SK-N-SH treated with all-trans-retinoic acid at 6 μM for 48 hours (cell line): ENCODE measurements around the gene PRRG2.

Experiments
- ATAC-seq: fragments of 200-7000 bp; cut with Tn5 transposase; 3 replicates; pipeline ENCODE4 v1.9.1; 2020; ENCODE audit warnings: mild to moderate bottlenecking, moderate library complexity
- BACH2 ChIP-seq: fragments of 250-450 bp; sonication (Bioruptor Pico); IDR thresholded peaks from 2 replicates; pipeline ENCODE4 v1.9.0; 2021; ENCODE audit warnings: mild to moderate bottlenecking, borderline replicate concordance
- CREB5 ChIP-seq: fragments of 250-450 bp; sonication (Bioruptor Pico); IDR thresholded peaks from 2 replicates; pipeline ENCODE4 v1.5.1; 2020; ENCODE audit warnings: low read depth, mild to moderate bottlenecking, moderate library complexity
- CSDC2 ChIP-seq: fragments of 250-450 bp; sonication (Bioruptor Pico); IDR thresholded peaks from 2 replicates; pipeline ENCODE4 v1.5.0; 2020; ENCODE audit warnings: mild to moderate bottlenecking, moderate library complexity
- CSRNP3 ChIP-seq: fragments of 250-450 bp; sonication (Bioruptor Pico); IDR thresholded peaks from 2 replicates; pipeline ENCODE4 v1.5.1; 2021; ENCODE audit warnings: mild to moderate bottlenecking, moderate library complexity
- ESRRG ChIP-seq: fragments of 250-450 bp; sonication (Bioruptor Pico); IDR thresholded peaks from 2 replicates; pipeline ENCODE4 v1.6.1; 2021; ENCODE audit warnings: mild to moderate bottlenecking
- GLIS3 ChIP-seq: fragments of 250-450 bp; sonication (Bioruptor Pico); IDR thresholded peaks from 2 replicates; pipeline ENCODE4 v1.5.0; 2020; ENCODE audit warnings: mild to moderate bottlenecking, moderate library complexity
- ISL1 ChIP-seq: fragments of 250-450 bp; sonication (Bioruptor Pico); IDR thresholded peaks from 2 replicates; pipeline ENCODE4 v2.1.2; 2022; ENCODE audit warnings: mild to moderate bottlenecking, moderate library complexity
- OSR1 ChIP-seq: fragments of 250-450 bp; sonication (Bioruptor Pico); IDR thresholded peaks from 2 replicates; pipeline ENCODE4 v1.8.0; 2022; ENCODE audit warnings: moderate library complexity, mild to moderate bottlenecking, inconsistent platforms
- PATZ1 ChIP-seq: fragments of 250-450 bp; sonication (Bioruptor Pico); IDR thresholded peaks from 2 replicates; pipeline ENCODE4 v1.8.0; 2020; ENCODE audit warnings: mild to moderate bottlenecking, moderate library complexity, borderline replicate concordance
- POU6F1 ChIP-seq: fragments of 250-450 bp; sonication (Bioruptor Pico); IDR thresholded peaks from 2 replicates; pipeline ENCODE4 v1.8.0; 2021; ENCODE audit warnings: low read depth, mild to moderate bottlenecking, moderate library complexity, borderline replicate concordance
- PPARA ChIP-seq: fragments of 250-450 bp; sonication (Bioruptor Pico); IDR thresholded peaks from 2 replicates; pipeline ENCODE4 v1.5.0; 2020; ENCODE audit warnings: mild to moderate bottlenecking, borderline replicate concordance
- RARB ChIP-seq: fragments of 250-450 bp; sonication (Bioruptor Pico); IDR thresholded peaks from 2 replicates; pipeline ENCODE4 v1.8.0; 2021; ENCODE audit warnings: mild to moderate bottlenecking, moderate library complexity
- SNAI2 ChIP-seq: fragments of 250-450 bp; sonication (Bioruptor Pico); IDR thresholded peaks from 2 replicates; pipeline ENCODE4 v1.5.0; 2020; ENCODE audit warnings: mild to moderate bottlenecking, moderate library complexity
- TCF4 ChIP-seq: fragments of 250-450 bp; sonication (Bioruptor Pico); IDR thresholded peaks from 2 replicates; pipeline ENCODE4 v1.8.0; 2021; ENCODE audit warnings: mild to moderate bottlenecking, moderate library complexity, borderline replicate concordance
- TOX ChIP-seq: fragments of 250-450 bp; sonication (Bioruptor Pico); IDR thresholded peaks from 2 replicates; pipeline ENCODE4 v1.8.0; 2021; ENCODE audit warnings: mild to moderate bottlenecking, moderate library complexity, borderline replicate concordance
- ZC3H10 ChIP-seq: fragments of 250-450 bp; sonication (Bioruptor Pico); IDR thresholded peaks from 2 replicates; pipeline ENCODE4 v1.5.1; 2021; ENCODE audit warnings: mild to moderate bottlenecking, moderate library complexity
- ZFP3 ChIP-seq: fragments of 250-450 bp; sonication (Bioruptor Pico); IDR thresholded peaks from 2 replicates; pipeline ENCODE4 v1.5.0; 2020; ENCODE audit warnings: mild to moderate bottlenecking, moderate library complexity
- ZFP30 ChIP-seq: fragments of 450-650 bp; formaldehyde crosslinking; IDR thresholded peaks from 2 replicates; pipeline ENCODE4 v1.5.0; 2022; ENCODE audit warnings: mild to moderate bottlenecking, moderate library complexity
- ZNF565 ChIP-seq: fragments of 450-650 bp; formaldehyde crosslinking; conservative IDR thresholded peaks from 2 replicates; pipeline ENCODE4 v1.5.0; 2020; ENCODE audit warnings: low read depth, mild to moderate bottlenecking, moderate library complexity
- ZNF70 ChIP-seq: fragments of 450-650 bp; formaldehyde crosslinking; IDR thresholded peaks from 2 replicates; pipeline ENCODE4 v1.5.0; 2020; ENCODE audit warnings: mild to moderate bottlenecking, moderate library complexity
- ZNF8 ChIP-seq: fragments of 450-650 bp; formaldehyde crosslinking; IDR thresholded peaks from 2 replicates; pipeline ENCODE4 v1.5.0; 2020; ENCODE audit warnings: mild to moderate bottlenecking, moderate library complexity

The PRRG2 gene

GRCh38 chr19:49541914-49542313, 39.2 kb upstream of the PRRG2 start:
- TF ChIP-seq CSRNP3 = no peak
- TF ChIP-seq CREB5 = no peak
- TF ChIP-seq TCF4 = no peak
- no peak for TF ChIP-seq ZNF8 (CRISPR knock-in tag)
- TF ChIP-seq CSDC2 (CRISPR knock-in tag) = no peak
- TF ChIP-seq TOX (CRISPR knock-in tag) = no peak
- no peak for TF ChIP-seq ZC3H10 (CRISPR knock-in tag)
- no peak for TF ChIP-seq RARB
- TF ChIP-seq ESRRG (CRISPR knock-in tag) = no peak
- TF ChIP-seq BACH2 (CRISPR knock-in tag) = no peak
- TF ChIP-seq GLIS3 (CRISPR knock-in tag) = no peak
- no peak for TF ChIP-seq ZFP30 (CRISPR knock-in tag)
- TF ChIP-seq ZNF70 (CRISPR knock-in tag) = no peak
- no peak for TF ChIP-seq ZFP3 (CRISPR knock-in tag)
- no peak for TF ChIP-seq POU6F1 (CRISPR knock-in tag)
- no peak for TF ChIP-seq ISL1 (CRISPR knock-in tag)
- no peak for TF ChIP-seq ZNF565
- no peak for TF ChIP-seq SNAI2
- TF ChIP-seq OSR1 = no peak
- ATAC-seq = no peak

- no peak for ATAC-seq
Observed at GRCh38 chr19:49542446-49542845, 38.7 kb upstream of the PRRG2 start.

GRCh38 chr19:49543032-49543431, 38.1 kb upstream of the PRRG2 start:
- TF ChIP-seq OSR1 (no peak), CREB5 (no peak), ZNF70 (CRISPR knock-in tag) (no peak), PATZ1 (CRISPR knock-in tag) (no peak), ZC3H10 (CRISPR knock-in tag) (no peak), PPARA (CRISPR knock-in tag) (no peak), ZNF565 (no peak), BACH2 (CRISPR knock-in tag) (no peak), SNAI2 (no peak), RARB (no peak)
- no peak for ATAC-seq

More at GRCh38 chr19:49542446-49542845, 38.7 kb upstream of the PRRG2 start:
- no peak for TF ChIP-seq GLIS3 (CRISPR knock-in tag)
- no peak for TF ChIP-seq ZFP30 (CRISPR knock-in tag)
- TF ChIP-seq PPARA (CRISPR knock-in tag) = no peak
- TF ChIP-seq CSRNP3 = no peak
- TF ChIP-seq ZC3H10 (CRISPR knock-in tag) = no peak

GRCh38 chr19:49544154-49544553, 37.0 kb upstream of the PRRG2 start:
- ATAC-seq = no peak
- no peak for TF ChIP-seq ZNF70 (CRISPR knock-in tag)
- TF ChIP-seq OSR1 = no peak
- TF ChIP-seq, all 23 proteins: peak for 0
